Upper lobe of left lung (tissue), 4 donors: ENCODE measurements around the gene SSTR3.

ENCODE experiments used
- CTCF ChIP-seq, 6 experiments: fragments of 450-650 bp in 4 of 6; fragments of 200-600 bp in 2 of 6; sonication (generic) in 2 of 6; IDR thresholded peaks; one replicate each; pipeline ENCODE4 v1.5.1; 2016 to 2019; ENCODE audit warnings: antibody characterized with exemption in 6 of 6
- POLR2A ChIP-seq, 4 donors: fragments of 450-650 bp; IDR thresholded peaks; one replicate each; pipeline ENCODE4 v1.5.1; 2016 to 2017; ENCODE audit warnings: antibody characterized with exemption in 4 of 4, mild to moderate bottlenecking in 2 of 4
- POLR2AphosphoS5 ChIP-seq, 2 donors: sonication (generic); formaldehyde crosslinking; IDR thresholded peaks; one replicate each; pipeline ENCODE4 v1.5.1; 2017; ENCODE audit warnings: antibody characterized with exemption in 2 of 2

GRCh38 chr22:37175414-37176281, 36.6 kb downstream of the SSTR3 start:
- TF ChIP-seq CTCF (IDR thresholded peaks at IDR 0.05) (no peak), POLR2A (IDR thresholded peaks at IDR 0.05) (no peak), POLR2AphosphoS5 (IDR thresholded peaks at IDR 0.05) (no peak)
